GM21528 (cell line): Measurements from ENCODE around the gene RPS6KA5.
A peak's percentile ranks its signal among the peaks of the same experiment; 100 is the strongest.
"Not testable (repeated sequence)": the region's sequence is repeated elsewhere in the genome, so short reads cannot be mapped to it uniquely, and the experiment has no call there.

Experiments
- ATAC-seq: cut with Tn5 transposase; IDR thresholded peaks from one replicate; pipeline ENCODE4 v1.9.1; 2021; ENCODE audit warnings: mild to moderate bottlenecking, moderate library complexity; ENCODE audit not compliant: unreplicated experiment, low FRiP score

Gene RPS6KA5

DNA sequence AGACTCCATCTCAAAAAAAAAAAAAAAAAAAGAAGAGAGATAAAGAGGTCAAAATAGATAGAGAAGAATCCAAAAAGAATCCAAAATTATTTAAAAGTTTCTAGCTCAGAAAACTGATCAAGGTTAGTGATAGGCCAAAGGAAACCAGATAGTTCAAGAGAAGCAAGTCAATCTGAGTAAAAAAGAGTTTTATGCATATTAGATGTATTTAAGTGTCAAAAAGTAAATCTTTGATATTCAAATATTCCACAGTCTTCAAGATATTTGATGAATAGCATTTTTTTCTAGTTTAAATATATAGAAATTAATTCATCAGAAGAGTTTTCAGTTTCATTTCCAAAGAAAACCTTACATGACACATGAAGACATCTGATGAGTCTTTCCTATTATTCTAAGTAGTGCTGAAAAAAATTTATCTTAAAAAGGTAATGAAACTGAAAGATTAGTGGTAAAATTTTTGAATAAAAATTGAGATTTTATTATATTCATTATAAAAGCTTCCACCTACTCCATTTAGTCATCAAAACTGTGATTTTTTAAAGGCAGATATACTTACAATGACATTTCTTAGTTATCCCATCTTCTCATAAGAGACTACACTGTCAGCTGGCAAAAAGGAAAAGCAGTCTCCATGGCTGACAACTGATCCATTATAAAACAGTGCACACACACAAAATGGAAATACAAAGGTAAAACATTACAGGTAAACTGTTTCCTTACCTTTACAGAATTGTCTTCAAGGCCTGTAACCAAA is 68.6 kb downstream of the RPS6KA5 start:
- no peak for ATAC-seq

DNA sequence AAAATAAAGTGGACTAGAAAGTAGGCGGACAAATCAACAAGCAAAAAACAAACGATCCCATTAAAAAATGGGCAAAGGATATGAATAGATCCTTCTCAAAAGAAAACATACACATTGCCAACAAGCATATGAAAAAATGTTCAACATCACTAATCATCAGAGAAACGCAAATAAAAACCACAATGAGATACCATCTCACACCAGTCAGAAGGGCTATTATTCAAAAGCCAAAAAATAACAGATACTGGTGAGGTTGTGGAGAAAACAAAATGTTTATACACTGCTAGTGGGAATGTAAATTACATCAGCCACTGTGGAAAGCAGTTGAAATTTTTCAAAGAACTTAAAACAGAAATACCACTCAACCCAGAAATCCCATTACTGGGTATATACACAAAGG is 70.3 kb downstream of the RPS6KA5 start:
- ATAC-seq = no peak

DNA sequence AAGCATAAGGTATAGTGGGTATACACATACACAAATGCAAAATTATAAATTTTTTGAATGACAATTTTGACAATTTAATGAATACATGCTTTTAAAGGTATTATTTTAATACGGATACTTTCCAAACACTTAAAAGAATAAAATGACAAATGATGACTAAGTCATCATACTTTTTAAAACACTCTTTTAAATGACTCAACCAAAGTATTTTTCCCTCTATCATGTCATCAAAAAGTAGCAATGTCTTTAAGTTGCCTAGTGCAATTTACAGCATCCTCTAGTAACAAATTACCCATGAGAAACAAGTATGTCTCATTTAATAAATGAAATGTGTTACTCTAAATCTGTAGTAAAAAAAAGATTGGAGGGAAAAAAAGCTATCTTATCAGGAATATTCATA is 73.3 kb downstream of the RPS6KA5 start:
- no peak for ATAC-seq

DNA sequence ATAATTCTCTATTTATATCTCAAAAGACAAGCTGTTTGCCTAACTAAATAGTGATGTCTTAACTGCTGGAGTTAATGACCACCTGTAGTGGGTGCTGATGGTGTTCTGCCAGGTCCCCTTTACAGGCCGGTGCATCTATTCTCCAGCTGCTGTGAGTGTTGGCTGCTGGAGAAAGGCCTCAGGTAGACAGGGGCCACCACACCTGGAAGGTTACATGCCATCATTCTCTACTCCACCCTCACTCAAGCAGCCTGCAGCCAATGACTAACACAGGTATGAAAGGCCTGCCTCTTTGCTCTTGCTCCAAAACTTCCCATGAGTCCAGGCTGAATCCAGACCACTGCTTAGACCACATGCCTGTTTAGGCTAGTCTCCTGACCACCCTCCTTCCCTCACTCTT is 73.9 kb downstream of the RPS6KA5 start:
- ATAC-seq = no peak

DNA sequence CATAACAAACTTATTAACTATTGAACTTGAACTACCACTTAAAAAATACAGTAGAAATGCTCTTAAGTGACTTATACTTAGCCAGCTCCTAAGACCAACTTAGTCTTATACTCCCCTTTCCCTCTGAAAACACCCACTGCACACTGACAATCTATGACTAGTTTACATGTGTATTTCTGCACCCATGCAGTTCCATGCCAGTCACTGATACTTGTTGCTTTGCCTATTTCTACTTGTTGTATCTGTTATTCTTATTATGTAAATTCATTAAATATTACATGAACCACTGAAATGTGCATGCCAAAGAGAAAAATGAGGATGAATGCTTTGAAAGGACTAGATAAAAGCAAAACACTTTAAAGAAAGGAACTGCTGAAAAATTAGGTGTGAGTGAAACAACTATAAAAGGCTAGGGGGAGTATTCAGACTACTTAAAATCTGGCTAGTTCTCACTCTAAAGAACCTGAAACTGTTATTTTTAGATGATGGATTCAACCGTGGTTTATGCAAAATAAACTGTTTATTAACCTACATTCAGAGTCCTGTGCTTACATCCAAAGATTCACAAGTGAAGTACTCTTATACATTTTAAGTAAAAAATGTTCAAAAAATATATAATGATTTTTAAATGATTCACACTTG is 74.7 kb downstream of the RPS6KA5 start:
- peak; percentile 75 for ATAC-seq

DNA sequence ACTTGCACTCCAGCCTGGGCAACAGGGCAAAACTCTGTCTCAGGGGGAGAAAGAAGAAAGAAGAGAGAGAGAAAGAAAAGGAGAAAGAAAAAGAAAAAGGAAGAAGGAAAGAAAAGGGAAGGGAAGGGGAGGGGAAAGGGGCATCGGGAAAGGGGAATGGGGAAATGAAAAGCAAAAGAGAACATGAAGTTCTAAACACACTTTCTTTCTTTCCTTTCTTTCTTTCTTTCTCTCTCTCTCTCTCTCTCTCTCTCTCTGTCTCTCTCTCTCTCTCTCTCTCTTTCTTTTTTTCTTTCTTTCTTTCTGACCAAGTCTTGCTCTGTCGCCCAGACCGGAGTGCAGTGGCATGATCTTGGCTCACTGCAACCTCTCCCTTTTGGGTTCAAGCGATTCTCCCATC is 76.9 kb downstream of the RPS6KA5 start:
- no peak for ATAC-seq

DNA sequence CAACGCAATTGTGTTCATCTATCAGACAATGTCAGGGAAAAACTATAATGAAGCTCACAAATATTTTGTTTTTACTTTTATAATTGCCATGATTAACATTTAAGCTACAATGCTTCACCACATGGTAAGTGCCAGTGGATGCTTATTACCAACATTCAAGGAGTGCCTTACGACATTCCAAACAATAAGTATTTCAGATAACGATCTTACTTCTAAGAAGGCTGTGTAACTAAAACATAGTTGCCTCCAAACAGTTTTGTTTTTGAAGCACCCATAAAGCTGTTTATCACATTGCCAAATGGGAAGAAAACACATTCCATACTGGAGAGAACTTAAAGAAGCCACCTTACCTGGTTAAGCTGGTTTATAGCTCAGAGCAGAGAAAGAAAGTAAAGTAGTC is 78.8 kb downstream of the RPS6KA5 start:
- ATAC-seq = no peak

DNA sequence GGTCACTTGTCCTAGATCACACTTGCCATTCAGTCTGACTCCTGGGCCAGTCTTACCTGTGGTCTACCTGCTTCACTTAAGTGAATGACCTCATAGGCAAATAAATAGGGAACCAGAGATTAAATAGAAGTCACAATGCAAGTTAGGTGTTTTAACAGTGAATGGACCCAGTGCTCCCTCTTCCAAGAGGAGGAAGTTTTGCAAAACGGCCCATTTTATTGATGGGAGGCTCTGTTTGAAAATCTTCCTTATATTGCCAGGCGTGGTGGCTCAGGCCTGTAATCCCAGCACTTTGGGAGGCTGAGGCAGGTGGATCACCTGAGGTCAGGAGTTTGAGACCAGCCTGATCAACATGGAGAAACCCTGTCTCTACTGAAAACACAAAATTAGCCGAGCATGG is 79.8 kb downstream of the RPS6KA5 start:
- not testable (repeated sequence) for ATAC-seq

DNA sequence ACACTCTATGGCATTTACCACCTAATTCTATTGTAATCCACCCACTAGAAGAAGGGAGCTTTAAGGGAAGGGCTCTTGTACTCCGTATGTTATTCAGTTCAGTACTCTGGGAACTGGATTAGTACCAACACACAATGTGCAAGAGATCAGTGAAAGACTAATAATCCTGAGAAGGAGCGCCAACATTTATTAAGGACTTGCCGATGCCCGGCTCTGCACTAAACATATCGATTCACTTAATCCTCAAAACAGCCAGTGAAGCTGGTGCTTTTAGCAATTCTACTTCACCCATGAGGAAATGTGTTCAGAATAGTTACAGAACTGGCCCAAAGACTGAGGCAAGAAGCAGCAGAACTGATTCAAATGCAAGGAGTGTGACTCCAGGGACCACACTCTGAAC is 80.9 kb downstream of the RPS6KA5 start:
- no peak for ATAC-seq

DNA sequence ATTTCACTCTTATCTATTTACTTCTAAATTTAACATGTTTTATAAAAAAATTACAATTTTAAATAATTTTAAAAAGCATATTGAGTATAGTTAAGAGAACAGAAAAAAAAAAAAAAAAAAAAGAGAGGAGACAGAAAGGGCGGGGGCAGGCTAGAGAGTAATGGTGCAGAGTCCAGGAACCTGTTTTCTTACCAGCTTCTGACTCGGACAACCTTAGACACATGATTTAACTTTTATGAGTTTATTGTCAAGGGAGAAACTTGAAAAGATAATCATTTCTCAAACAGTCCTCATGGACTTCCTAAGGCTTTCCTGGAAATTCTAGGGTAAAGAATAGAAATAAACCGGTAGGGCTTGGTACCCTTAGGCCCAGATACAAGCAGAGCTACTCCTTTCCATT is 84.3 kb downstream of the RPS6KA5 start:
- ATAC-seq = no peak

DNA sequence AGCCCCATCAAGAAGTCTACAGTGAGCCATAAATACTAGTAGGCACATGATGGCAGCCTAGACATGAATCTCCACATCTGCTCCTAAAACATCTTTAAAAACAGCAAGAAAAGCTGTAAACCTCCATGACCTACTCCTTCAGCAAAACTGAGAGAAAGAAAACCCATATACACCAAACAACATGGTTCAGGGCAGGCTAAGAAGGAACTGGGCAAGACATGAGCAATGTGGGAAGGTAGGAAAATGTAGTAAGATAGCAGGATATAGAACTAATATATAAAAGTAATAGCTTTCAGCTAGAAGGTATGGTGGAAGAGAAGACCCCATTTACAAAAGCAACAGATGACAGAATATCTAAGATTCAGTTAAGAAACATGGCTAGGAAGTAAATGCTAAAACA is 88.8 kb downstream of the RPS6KA5 start:
- ATAC-seq = no peak

DNA sequence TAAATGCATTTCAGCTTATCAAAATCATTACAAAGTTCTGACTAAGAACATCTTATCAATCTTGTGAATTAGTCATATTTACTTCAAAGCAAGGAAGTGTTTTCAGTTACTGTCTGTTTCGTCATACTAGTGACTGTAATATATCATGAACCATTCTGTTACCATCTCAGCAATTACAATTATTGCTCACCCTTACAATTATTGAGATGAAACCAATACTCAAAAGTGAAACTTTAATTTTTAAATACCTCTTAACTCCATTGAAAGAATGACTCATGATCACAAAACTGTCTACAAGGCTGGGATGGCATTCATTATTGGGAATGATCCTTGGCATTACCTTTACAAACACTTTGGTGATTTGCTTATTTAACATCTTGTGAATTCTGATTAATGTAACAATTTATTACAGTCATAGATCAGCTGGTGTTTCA is 90.3 kb downstream of the RPS6KA5 start:
- ATAC-seq = no peak

DNA sequence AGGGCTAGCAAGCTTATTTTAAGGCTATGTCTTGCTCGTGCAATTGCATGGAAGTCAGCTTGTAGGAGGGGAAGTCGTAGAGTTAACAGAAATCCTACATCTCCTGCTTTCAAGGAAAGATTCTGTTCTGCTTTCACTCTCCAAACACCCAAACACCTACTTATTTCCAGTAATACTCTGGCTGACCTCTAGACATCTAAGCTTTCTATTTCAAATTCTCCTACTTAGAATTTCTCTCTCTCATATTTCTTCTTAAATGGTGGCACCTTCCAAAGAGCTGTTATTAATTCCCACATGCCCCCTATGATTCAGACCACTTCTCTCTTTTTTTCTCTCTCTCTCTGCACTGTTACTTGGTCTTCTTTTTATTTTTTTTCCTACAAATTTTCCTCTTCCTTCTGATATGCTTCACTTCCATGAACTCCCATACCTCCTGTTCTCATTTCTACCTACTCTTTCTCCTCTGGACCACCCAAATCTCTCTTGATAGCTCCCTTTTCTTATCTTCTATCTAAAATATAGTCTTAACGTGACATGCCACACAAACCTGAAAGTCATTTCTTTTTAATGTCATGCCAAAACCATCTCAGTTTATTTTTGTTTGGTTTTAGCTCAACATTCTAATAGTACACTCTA is 90.8 kb downstream of the RPS6KA5 start:
- no peak for ATAC-seq

DNA sequence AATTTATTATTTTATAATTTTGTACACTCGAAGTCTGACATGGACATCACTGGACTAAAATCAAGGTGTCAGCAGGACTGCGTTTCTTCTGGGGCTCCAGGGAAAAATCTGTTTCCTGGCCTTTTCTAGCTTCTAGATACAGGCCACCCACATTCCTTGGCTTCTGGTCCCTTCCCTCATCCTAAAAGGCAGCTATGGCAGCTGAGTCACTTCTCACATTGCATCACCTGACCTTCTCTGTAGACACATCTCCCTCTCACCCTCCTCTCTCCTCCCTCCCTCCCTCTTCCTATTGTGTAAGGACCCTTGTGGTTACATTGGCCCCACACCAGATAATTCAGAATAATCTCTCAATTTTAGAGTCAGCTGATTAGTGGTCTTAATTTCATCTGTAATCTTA is 92.4 kb downstream of the RPS6KA5 start:
- no peak for ATAC-seq

DNA sequence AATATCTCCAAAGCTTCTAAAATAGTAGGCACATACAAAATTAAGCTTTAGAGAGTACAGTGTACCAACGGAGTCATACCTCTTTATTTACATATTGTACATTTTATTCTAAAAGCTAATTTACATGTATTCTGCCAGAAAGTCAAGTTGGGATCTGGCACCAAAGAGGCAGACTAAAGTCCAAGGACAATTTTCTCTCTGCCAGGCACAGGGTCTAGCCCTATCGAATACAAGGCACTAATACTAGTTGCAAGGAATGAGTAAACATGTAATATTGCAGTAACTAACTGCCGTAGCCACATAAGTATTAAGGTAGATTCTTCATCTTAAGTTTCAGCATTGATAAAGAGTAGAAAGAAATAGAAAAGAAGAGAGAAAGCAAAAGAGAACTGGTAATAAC is 93.9 kb downstream of the RPS6KA5 start:
- no peak for ATAC-seq

DNA sequence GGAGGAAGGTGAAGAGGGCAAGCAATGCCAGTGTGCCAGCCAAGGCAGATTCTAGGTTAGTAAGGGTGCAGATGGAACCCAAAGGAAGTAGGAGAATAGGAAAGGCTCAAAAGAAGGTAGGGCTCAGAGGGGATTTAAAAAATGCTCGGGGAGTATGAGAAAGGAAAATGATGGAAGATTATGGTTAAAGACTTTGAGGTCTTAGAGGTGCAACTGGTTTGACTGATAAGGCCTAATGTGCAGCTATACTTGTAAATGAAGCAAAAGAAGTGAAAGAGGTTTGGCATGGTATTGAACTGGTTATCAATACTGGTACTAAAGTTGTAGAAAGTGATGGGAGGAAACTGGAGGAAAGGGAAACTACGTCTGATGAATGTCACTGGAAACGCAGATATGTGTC is 94.7 kb downstream of the RPS6KA5 start:
- no peak for ATAC-seq

DNA sequence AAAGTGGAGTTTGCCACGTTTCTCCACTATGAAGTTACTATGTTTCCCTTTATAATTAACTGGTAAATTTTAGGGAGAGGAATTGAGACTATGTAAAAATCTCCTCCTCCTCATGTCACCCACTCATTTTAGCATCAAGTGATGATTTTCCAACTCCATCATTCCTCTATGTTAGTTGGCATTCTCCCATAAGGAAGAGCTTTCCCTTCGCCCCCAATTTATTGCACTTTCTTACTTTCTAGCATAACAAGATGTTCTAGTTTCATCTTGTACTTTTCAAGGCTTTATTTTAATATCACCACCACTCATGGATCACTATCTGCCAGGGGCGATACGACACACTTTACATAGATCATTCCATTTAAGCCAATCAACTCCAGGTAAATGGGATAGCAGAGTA is 97.1 kb downstream of the RPS6KA5 start:
- no peak for ATAC-seq

DNA sequence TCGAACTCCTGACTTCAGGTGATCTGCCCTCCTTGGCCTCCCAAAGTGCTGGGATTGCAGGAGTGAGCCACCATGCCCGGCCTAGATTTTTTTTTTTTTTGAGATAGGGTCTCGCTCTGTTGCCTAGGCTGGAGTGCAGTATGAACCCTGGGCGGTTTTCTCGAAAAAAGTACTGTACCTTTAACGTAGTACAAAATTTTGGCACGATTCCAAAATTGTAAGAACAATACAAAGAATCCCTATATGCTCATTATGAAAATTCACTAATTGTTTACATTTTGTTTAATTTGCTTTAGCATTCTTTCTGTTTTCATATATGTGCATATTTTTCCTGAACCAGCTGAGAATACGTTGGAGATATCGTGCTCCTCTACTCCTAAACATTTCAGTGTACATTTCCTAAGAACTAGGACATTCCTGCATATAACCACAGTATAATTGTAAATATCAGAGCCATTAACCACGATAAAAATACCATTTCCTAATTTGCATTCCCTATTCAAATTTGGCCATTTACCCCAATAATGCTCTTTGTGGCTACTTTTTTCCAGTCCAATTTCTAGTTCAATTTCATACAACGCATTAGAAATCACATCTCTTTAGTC is 97.8 kb downstream of the RPS6KA5 start:
- ATAC-seq = no peak

DNA sequence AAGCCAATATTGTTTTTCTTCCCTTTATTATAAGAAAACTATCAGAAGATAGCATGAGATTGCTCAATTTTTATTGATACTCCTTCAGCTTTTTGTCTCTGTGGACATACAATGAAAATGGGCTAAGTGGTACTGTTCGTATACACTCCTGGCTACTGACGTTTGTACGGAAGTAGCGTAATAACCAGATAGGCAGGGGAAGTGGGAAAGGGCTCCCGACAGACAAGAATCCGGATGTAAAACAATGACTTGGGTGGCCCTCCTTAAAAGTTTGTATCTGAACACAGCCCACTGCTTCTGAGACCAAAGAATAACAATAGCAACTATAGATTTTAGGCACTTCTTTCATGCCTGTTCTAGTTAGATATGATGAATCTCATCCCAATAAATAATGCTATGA is 99.6 kb downstream of the RPS6KA5 start:
- ATAC-seq = no peak

DNA sequence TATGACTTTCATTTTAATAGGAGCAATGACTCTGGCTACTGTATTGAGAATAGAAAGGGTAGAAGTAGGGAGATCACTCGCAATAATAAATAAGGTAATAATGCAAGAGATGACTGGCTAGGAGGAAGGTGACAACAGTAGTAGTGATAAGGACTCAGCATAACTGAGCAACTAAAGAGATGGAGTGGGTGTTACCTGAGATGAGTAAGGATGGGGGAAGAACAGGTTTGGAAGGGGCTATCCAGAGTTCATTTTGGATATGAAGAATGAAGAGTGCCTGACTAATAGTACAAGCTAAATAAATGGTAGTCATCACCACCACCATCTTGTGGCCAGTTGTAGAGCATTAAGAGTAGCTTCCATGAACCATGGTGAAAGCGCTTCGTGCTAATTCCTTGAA is 101.1 kb downstream of the RPS6KA5 start:
- ATAC-seq = no peak

DNA sequence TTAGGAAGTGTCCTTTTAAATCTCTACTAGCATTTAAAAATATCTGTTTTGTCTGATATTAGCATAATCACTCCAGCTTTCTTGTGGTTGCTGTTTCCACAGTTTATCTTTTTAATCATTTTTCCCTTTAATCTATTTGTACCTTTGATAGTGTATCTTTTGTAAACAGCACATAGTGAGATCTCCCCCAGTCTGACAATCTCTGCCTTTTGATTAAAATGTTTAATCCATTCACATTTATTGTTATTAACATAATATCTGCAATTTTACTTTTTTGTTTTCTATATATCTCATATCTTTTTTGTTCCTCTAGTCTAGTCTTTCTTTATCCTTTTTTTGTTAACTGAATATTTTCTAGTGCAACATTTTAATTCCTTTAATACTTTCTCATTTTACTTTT is 104.2 kb downstream of the RPS6KA5 start:
- ATAC-seq = no peak
